ENCODE measurements around the gene NALCN. TPM values are rescaled to one million over a fixed set of nuclear protein-coding genes. Genes with fewer than 3 reads are reported as not detected.

The NALCN gene
- total and polyA plus RNA-seq, 4 donors, result 0.11 to 0.64 (median 0.37) TPM

GRCh38 chr13:101309014-101309619 lies 107.2 kb downstream of the NALCN start:
- H3K4me1 ChIP-seq (ENCODE audit: control insufficient read depth in 5 of 5, insufficient read depth in 5 of 5, low read length in 5 of 5), result no peaks in the 10 kb centered on the region
- no peak overlapping the region for H3K4me3 ChIP-seq
- peaks cover 0 to 2% (median 0%) of the 10 kb centered on the region in 4 donors for H3K9me3 ChIP-seq (ENCODE audit: control insufficient read depth in 4 of 4, insufficient read depth in 3 of 4, low read length in 3 of 4)
- H3K36me3 ChIP-seq (ENCODE audit: control insufficient read depth in 4 of 4, insufficient read depth in 4 of 4, low read length in 4 of 4), result no peaks in the 10 kb centered on the region
- DNase-seq (no peak), ATAC-seq (ENCODE audit: insufficient read depth, low FRiP score) (peak; percentile 6)
- H3K27ac ChIP-seq (ENCODE audit: low read depth in 1 of 2, low read length in 1 of 2), result no peak overlapping the region
- TF ChIP-seq CTCF (IDR thresholded peaks at IDR 0.05; ENCODE audit: control extremely low read depth, extremely low read depth), result no peak
- H3K27me3 ChIP-seq (ENCODE audit: control insufficient read depth in 3 of 3, insufficient read depth in 3 of 3, low read length in 2 of 3), result no peaks in the 10 kb centered on the region
- no peak overlapping the region for H3K9ac ChIP-seq (ENCODE audit: insufficient read depth in 1 of 2, low read length in 2 of 2)

- Histone ChIP-seq H3K4me3 (no peak overlapping the region), H3K27ac (ENCODE audit: low read depth in 1 of 2, low read length in 1 of 2) (no peak overlapping the region), H3K9me3 (ENCODE audit: control insufficient read depth in 4 of 4, insufficient read depth in 3 of 4, low read length in 3 of 4) (peaks cover 0 to 2% (median 0%) of the 10 kb centered on the region in 4 donors), H3K36me3 (ENCODE audit: control insufficient read depth in 4 of 4, insufficient read depth in 4 of 4, low read length in 4 of 4) (no peaks in the 10 kb centered on the region), H3K9ac (ENCODE audit: insufficient read depth in 1 of 2, low read length in 2 of 2) (no peak overlapping the region), H3K4me1 (ENCODE audit: control insufficient read depth in 5 of 5, insufficient read depth in 5 of 5, low read length in 5 of 5) (no peaks in the 10 kb centered on the region), H3K27me3 (ENCODE audit: control insufficient read depth in 3 of 3, insufficient read depth in 3 of 3, low read length in 2 of 3) (no peaks in the 10 kb centered on the region)
- 71 to 85% methylated on average over 4 of the region's 4 CpGs for WGBS, 2 donors
- no peak for DNase-seq
- no peak for TF ChIP-seq CTCF (IDR thresholded peaks at IDR 0.05; ENCODE audit: control extremely low read depth, extremely low read depth)
- no peak for ATAC-seq (ENCODE audit: insufficient read depth, low FRiP score)
Measured at GRCh38 chr13:101308247-101309013, 107.9 kb downstream of the NALCN start.

GRCh38 chr13:101307181-101307701 lies 109.1 kb downstream of the NALCN start:
- 71 to 82% methylated on average over 5 of the region's 5 CpGs for WGBS, 2 donors
- no peaks in the 10 kb centered on the region for H3K36me3 ChIP-seq (ENCODE audit: control insufficient read depth in 4 of 4, insufficient read depth in 4 of 4, low read length in 4 of 4)
- no peak overlapping the region for H3K4me3 ChIP-seq
- peaks cover 0 to 2% (median 0%) of the 10 kb centered on the region in 4 donors for H3K9me3 ChIP-seq (ENCODE audit: control insufficient read depth in 4 of 4, insufficient read depth in 3 of 4, low read length in 3 of 4)
- H3K27ac ChIP-seq (ENCODE audit: low read depth in 1 of 2, low read length in 1 of 2), result no peak overlapping the region
- H3K4me1 ChIP-seq (ENCODE audit: control insufficient read depth in 5 of 5, insufficient read depth in 5 of 5, low read length in 5 of 5), result no peaks in the 10 kb centered on the region
- no peak for ATAC-seq (ENCODE audit: insufficient read depth, low FRiP score)
- no peaks in the 10 kb centered on the region for H3K27me3 ChIP-seq (ENCODE audit: control insufficient read depth in 3 of 3, insufficient read depth in 3 of 3, low read length in 2 of 3)
- TF ChIP-seq CTCF (IDR thresholded peaks at IDR 0.05; ENCODE audit: control extremely low read depth, extremely low read depth), result no peak
- H3K9ac ChIP-seq (ENCODE audit: insufficient read depth in 1 of 2, low read length in 2 of 2), result no peak overlapping the region
- peak in 1 of 3 donors; percentile 2 for DNase-seq

Measured in lung (tissue), 12 donors.